ENCODE results near the gene TMEM182.

The TMEM182 gene, protein sequence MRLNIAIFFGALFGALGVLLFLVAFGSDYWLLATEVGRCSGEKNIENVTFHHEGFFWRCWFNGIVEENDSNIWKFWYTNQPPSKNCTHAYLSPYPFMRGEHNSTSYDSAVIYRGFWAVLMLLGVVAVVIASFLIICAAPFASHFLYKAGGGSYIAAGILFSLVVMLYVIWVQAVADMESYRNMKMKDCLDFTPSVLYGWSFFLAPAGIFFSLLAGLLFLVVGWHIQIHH

GRCh38 chr2:102761763-102762162 is at the start of gene TMEM182:
Gene TMEM182, plus strand, starts transcription at chr2:102762031. Its CDS starts 187 bp downstream, at chr2:102762218.
- DNase-seq: no peak

DNA sequence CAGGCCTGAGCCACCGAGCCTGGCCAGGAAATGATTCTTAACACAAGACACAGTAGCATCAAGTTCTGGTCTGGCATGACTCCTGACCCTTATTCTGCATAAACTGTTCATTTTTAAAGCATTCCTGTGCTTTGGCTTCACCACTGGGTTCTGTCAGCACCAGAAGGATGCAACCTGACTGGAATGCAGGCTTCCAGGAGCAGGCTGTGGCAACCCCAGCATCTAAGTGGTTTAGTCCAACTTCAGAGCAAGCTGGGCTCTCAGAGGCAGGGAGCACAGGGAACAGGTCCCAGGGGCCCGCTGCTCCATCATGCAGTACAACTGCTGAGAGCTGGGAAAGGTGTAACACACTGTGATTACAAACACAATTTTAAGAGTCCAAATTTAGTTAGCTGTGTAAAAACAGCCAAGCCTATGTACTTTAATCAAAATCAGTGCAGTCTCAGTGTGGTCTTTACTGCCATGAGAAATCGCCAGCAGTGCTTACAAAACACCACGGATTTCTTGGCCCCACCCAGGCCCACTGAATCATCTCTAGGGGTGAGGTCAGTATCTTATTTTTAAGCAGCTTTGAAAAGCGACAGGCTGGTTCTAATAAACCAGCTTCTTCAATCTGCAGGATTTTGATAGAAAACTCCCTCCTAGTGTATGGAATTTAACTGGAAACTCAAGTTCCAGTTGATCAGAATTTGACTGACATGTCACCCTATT is 44.4 kb upstream of the TMEM182 start:
- DNase-seq: no peak

DNA sequence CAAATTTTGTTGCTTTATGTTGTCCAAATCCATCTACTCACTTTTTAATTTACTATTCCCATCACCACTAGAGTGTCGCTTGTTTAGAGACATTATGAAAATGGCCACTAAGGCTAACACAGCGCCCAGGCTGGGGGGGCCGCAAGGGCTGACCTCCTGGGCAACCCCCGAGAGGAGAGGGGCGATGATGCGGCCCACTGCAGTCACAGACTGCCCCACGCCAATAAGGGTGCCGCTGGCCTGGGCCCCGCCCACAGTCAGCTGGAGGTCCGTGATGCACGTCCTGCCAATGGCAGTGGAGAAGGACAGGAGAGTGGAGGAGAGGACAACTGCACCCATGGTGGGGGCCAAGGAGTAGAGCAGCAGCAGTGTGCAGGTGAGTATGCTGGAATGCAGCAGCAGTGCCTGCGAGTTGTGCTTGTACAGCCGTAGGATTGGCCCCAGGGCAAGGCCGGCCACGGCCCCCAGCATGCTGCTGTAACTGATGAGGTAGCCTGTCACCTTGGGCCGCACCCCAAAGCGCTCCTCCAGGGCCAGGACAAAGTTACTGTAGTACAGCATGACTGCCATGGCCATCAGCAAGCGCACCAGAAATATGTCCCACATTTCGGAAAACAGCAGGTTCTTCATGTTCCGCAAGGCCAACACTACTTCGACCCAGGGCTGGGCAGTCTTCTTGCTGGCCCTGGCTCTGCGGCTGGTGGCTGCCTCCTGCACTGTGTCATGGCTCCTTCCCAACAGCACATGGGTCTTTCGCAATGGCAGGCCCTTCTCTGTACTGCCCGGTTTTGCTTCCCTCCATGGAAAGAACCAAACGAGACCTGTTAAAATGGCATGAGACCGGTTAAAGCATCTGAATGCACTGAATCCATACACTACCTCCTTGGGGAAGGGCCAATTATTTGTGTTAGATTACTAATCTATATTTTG is 43.2 kb upstream of the TMEM182 start:
- no peak for DNase-seq

DNA sequence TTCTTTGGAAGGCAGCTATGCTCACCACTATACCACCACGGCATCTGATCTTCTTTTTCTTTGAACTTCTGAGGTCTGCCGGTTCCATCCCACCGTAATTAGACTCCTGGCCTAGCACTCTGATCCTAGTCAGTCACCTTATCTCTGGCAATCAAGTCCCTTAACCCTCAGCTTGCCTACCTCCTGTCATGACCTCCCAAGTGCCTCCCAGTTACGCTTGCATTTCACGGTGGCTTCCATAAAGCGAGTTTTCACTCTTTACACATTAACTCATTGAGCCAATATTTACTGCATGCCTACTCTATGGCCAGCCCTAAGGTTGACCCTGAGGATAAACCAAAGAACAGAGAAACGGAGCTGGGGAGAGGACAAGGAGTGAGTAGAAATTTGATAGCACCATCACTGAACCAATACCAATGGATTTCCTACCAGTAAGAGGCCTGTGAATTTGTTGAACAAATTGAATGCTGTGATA is 37.8 kb upstream of the TMEM182 start:
- DNase-seq: no peak

DNA sequence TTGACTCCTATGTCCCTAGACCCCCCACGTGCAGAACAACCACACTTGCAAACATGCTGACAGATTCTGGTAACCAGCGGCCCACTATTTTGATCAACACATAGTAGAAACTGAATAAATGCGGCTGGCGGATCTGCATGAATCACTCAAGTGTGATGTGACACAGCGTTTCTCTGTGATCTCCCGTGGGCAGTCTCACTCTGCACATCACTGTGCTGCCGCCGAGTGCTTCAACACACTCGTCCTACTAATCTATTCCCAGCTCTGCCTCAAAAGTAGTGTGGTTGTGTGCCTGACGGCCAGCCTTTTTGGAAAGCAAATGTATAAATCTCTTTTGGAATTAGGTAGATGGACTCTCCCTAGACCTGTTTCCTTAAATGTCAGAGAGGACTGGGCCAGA is 37.3 kb upstream of the TMEM182 start:
- DNase-seq: no peak

GRCh38 chr2:102726128-102727087 is 35.4 kb upstream of the TMEM182 start:
- DNase-seq: no peak

DNA sequence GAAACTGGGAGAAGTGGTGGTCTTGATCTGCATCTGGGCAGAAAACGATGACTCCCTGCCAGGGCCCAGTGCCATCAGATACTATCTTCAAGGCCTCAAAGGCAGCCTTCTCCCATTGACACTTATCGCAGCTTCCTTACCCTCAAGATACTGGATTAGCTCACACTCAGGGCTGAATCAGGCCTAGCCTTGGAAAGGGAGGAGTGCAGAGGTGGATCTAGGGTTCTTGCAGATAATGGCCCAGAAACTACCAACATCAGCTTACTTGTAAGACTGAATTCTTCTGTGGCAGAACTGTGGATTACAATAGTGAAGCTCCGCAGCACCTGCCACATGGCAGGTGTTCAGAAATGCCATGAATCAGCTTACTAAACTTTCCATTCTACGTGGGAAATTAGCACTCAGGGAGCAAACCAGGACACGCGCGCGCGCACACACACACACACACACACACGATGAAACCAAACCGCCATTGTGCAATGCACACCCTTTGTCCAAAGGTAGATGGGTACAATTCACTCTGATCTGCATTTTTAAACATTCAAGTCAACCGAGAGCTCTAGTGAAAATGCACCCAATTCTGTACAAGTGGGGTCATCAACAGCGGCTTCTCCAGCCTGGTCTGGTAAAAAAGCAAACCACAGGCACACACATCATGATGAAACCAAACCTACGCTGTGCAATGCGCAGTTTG is 26.3 kb upstream of the TMEM182 start:
- DNase-seq: no peak

GRCh38 chr2:102736110-102736409 is 25.8 kb upstream of the TMEM182 start:
- no peak for DNase-seq

- DNase-seq: peak; percentile 66
These were observed 25.1 kb upstream of the TMEM182 start for GRCh38 chr2:102736410-102737409.

DNA sequence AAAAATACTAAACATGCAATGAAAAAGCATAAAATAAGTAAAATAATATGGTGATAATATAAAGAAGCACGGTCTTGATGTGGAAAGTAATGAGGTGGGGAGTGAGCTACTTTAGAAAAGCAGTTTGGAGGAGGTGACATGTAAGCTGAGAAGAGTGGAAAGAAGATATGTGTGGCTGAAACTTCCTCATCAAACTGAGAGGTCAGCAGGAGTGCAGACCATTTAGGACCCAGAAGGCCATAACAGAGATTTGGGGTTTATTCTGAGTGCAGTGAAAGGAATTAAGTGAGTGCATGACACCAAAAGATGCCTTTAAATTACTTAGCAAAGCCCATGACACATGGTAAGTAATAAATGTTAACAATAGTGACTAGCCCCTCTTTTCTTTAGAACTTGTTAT is 24.4 kb upstream of the TMEM182 start:
- DNase-seq: no peak

GRCh38 chr2:102743259-102743658 is 18.6 kb upstream of the TMEM182 start:
- no peak for DNase-seq

GRCh38 chr2:102748107-102748506 is 13.7 kb upstream of the TMEM182 start:
- DNase-seq: no peak

GRCh38 chr2:102749938-102750337 is 11.9 kb upstream of the TMEM182 start:
- no peak for DNase-seq

GRCh38 chr2:102753563-102754159 is 8.2 kb upstream of the TMEM182 start:
- DNase-seq: peak; percentile 48

DNA sequence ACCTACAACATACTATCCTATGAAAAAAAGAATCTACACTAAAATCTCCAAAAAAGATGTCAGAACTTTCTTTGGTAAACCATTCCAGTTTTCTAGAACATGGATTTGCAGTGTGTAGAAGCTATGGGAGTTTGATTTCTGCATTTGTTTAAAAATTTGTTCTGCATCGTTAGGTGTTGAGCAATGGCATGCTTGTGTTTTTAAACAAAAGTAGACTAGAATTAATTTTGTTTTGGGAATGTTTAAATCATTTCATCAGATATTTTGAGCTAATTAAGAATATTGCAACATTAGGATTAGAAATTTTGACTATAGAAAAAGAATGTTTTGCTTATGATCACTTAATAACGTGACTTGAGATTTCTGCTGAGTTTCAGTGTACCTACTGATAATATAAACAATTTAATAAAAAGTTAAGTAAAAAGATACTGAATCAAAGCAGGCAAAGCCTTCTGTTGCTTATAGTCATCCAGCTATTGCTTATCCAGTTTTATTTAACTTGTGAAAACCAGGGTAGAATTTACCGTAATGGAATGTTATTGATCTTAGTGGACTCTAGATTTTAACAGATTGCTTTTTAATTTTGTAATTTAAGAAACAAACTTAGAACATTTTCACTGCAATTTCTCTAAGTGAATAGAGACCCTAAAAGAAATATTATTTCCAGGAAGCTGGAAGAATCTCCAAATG is 7.2 kb upstream of the TMEM182 start:
- DNase-seq: no peak

- DNase-seq: no peak
These were observed 6.5 kb upstream of the TMEM182 start for GRCh38 chr2:102755284-102755683.

- no peak for DNase-seq
These were observed 3.4 kb upstream of the TMEM182 start for GRCh38 chr2:102758439-102758838.

GRCh38 chr2:102764083-102764482 is 2.3 kb downstream of the TMEM182 start:
- no peak for DNase-seq

DNA sequence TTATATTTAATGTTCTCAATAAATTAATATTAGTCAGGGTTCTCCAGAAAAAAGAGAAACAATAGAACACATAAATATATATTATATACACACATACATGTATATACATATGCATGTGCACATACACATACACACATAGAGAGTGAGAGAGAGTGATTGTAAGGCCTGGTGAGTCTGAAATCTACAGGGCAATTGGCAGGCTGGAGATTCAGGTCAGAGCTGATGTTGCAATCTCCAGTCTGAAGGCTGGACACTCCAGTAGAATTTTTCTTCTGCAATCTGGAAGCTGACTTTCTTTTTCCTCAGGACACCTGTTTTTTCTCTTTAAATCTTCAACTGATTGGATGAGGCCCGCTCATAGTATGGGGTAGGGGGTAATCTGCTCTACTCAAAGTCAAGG is 3.2 kb downstream of the TMEM182 start:
- DNase-seq: no peak
